IMR-90 (cell line): ENCODE results near the gene SLC7A9. TPM values are rescaled to one million over a fixed set of nuclear protein-coding genes. Genes with fewer than 3 reads are reported as not detected.
"Not testable (repeated sequence)": the region's sequence is repeated elsewhere in the genome, so short reads cannot be mapped to it uniquely, and the experiment has no call there.

ENCODE experiments used
- ATAC-seq: fragments of 200-7000 bp; cut with Tn5 transposase; 2 replicates; pipeline ENCODE4 v1.9.1; 2020; ENCODE audit warnings: low read depth, mild to moderate bottlenecking, moderate library complexity
- BruUV-seq: library from RNA; stranded (reverse); fragments of 400-500 nt; replicated peaks from 2 replicates; lab custom pipeline; 2021; lab: Mats Ljungman, UMichigan
- CTCF ChIA-PET: fragments of 300-600 bp; formaldehyde crosslinking; extraction: SDS; loops from one replicate; lab custom pipeline; 2021; ENCODE audit warnings: antibody characterized with exemption; lab: Yijun Ruan, JAX
- POLR2A ChIA-PET: fragments of 300-600 bp; sonication (Branson Sonifier 250); formaldehyde crosslinking; loops from one replicate; lab custom pipeline; 2022; ENCODE audit warnings: antibody characterized with exemption; ENCODE audit not compliant: unreplicated experiment; lab: Charles Lee
- DNase-seq: peaks from one replicate; pipeline ENCODE4 v3.0.0; 2013
- H2AFZ ChIP-seq: replicated peaks from 2 replicates; pipeline ENCODE3; 2013; ENCODE audit warnings: low read length, mild to moderate bottlenecking; ENCODE audit not compliant: poor library complexity
- H2AK5ac ChIP-seq: 2 replicates; pipeline ENCODE4 v1.6.1; 2013; ENCODE audit warnings: low read depth, low read length, inconsistent platforms
- H2AK9ac ChIP-seq: replicated peaks from 2 replicates; pipeline ENCODE3; 2013; ENCODE audit warnings: mild to moderate bottlenecking, low read depth, low read length, moderate library complexity; ENCODE audit not compliant: poor library complexity
- H2BK120ac ChIP-seq: 2 replicates; pipeline ENCODE4 v1.6.1; 2013; ENCODE audit warnings: low read depth, low read length, inconsistent platforms
- H2BK15ac ChIP-seq: 3 replicates; pipeline ENCODE4 v1.6.1; 2013; ENCODE audit warnings: low read depth, low read length, inconsistent platforms
- H2BK20ac ChIP-seq: 2 replicates; pipeline ENCODE4 v1.6.1; 2013; ENCODE audit warnings: low read depth, mild to moderate bottlenecking, inconsistent platforms, low read length, moderate library complexity
- H2BK5ac ChIP-seq: 2 replicates; pipeline ENCODE4 v1.6.1; 2013; ENCODE audit warnings: mild to moderate bottlenecking, low read depth, low read length, inconsistent platforms; ENCODE audit not compliant: poor library complexity, severe bottlenecking
- H3K14ac ChIP-seq: replicated peaks from 2 replicates; pipeline ENCODE4 v1.6.1; 2013; ENCODE audit warnings: low read depth, low read length, inconsistent platforms
- H3K18ac ChIP-seq: 2 replicates; pipeline ENCODE4 v1.6.1; 2013; ENCODE audit warnings: low read depth, low read length, control low read depth
- H3K23ac ChIP-seq: 2 replicates; pipeline ENCODE4 v1.6.1; 2013; ENCODE audit warnings: low read depth, low read length, inconsistent platforms
- H3K27ac ChIP-seq: 2 replicates; pipeline ENCODE4 v1.5.1; 2013; ENCODE audit warnings: mild to moderate bottlenecking, control low read depth, low read length; ENCODE audit not compliant: insufficient read depth
- H3K27me3 ChIP-seq: 2 replicates; pipeline ENCODE4 v1.6.1; 2013; ENCODE audit warnings: low read length; ENCODE audit not compliant: control insufficient read depth, insufficient read depth
- H3K36me3 ChIP-seq: 2 replicates; pipeline ENCODE4 v1.6.1; 2013; ENCODE audit warnings: low read length, mixed read lengths; ENCODE audit not compliant: control insufficient read depth, insufficient read depth
- H3K4ac ChIP-seq: 2 replicates; pipeline ENCODE4 v1.6.1; 2013; ENCODE audit warnings: low read depth, low read length, inconsistent platforms
- H3K4me1 ChIP-seq: 2 replicates; pipeline ENCODE4 v1.6.1; 2013; ENCODE audit warnings: low read length, mixed read lengths; ENCODE audit not compliant: control insufficient read depth, insufficient read depth
- H3K4me2 ChIP-seq: 2 replicates; pipeline ENCODE4 v1.6.1; 2013; ENCODE audit warnings: low read depth, mild to moderate bottlenecking, control low read depth, low read length, moderate library complexity
- H3K4me3 ChIP-seq: 2 replicates; pipeline ENCODE4 v1.5.1; 2013; ENCODE audit warnings: low read depth, mild to moderate bottlenecking, control low read depth, low read length, moderate library complexity; ENCODE audit not compliant: insufficient read depth
- H3K56ac ChIP-seq: 2 replicates; pipeline ENCODE4 v1.6.1; 2013; ENCODE audit warnings: low read length, inconsistent platforms; ENCODE audit not compliant: insufficient read depth; ENCODE audit errors: extremely low read depth
- H3K79me1 ChIP-seq, 2 experiments: 2 replicates each; pipeline ENCODE4 v1.6.1; 2013; ENCODE audit warnings: low read length in 2 of 2, inconsistent platforms in 1 of 2, low read depth in 1 of 2
- H3K9ac ChIP-seq: 2 replicates; pipeline ENCODE4 v1.6.1; 2013; ENCODE audit warnings: low read depth, low read length, control low read depth
- H3K9me1 ChIP-seq: 2 replicates; pipeline ENCODE4 v1.6.1; 2013; ENCODE audit warnings: low read length, inconsistent platforms; ENCODE audit not compliant: insufficient read depth
- H3K9me3 ChIP-seq: 2 replicates; pipeline ENCODE4 v1.6.1; 2013; ENCODE audit warnings: low read length; ENCODE audit not compliant: control insufficient read depth, insufficient read depth
- H4K20me1 ChIP-seq: 2 replicates; pipeline ENCODE4 v1.6.1; 2013; ENCODE audit warnings: low read length, inconsistent platforms; ENCODE audit not compliant: insufficient read depth
- H4K5ac ChIP-seq: 2 replicates; pipeline ENCODE4 v1.6.1; 2013; ENCODE audit warnings: mild to moderate bottlenecking, low read depth, low read length, control low read depth
- H4K8ac ChIP-seq, 2 experiments: 2 replicates each; pipeline ENCODE4 v1.6.1; 2013; ENCODE audit warnings: low read depth in 2 of 2, low read length in 2 of 2, control low read depth in 1 of 2, inconsistent platforms in 1 of 2
- H4K91ac ChIP-seq: 2 replicates; pipeline ENCODE4 v1.6.1; 2013; ENCODE audit warnings: low read depth, low read length, inconsistent platforms; ENCODE audit not compliant: insufficient read depth
- CTCF ChIP-seq: conservative IDR thresholded peaks from 2 replicates; pipeline ENCODE4 v1.5.1; 2012; ENCODE audit warnings: mild to moderate bottlenecking, low read depth, low read length, improper control_type of control experiment
- MAFK ChIP-seq: IDR thresholded peaks from 2 replicates; pipeline ENCODE4 v1.6.1; 2012; ENCODE audit warnings: low read depth, low read length, improper control_type of control experiment
- NFE2L2 ChIP-seq: fragments of 150-350 bp; IDR thresholded peaks from 2 replicates; pipeline ENCODE4 v1.6.1; 2016; ENCODE audit warnings: low read depth, mild to moderate bottlenecking, low read length
- POLR2A ChIP-seq: IDR thresholded peaks from 2 replicates; pipeline ENCODE4 v1.6.1; 2012; ENCODE audit warnings: mild to moderate bottlenecking, low read depth, low read length
- WGBS, 2 experiments: methylation state at CpG; one replicate each; pipeline versions ENCODE4 v1.1.5 to v1.1.7; 2013; ENCODE audit warnings: missing lambda C conversion rate in 2 of 2; ENCODE audit not compliant: insufficient read length in 1 of 2; ENCODE audit errors: extremely low coverage in 2 of 2; 5-methylcytosine and 5-hydroxymethylcytosine counted together
- dilution Hi-C: fragments of 300-500 bp; cut with HindIII; formaldehyde crosslinking; loops from one replicate; pipeline ENCODE4 v1.14.3; 2018; ENCODE audit warnings: low sequenced_read_pairs; ENCODE audit not compliant: unreplicated experiment
- in situ Hi-C: fragments of 300-500 bp; cut with MboI; formaldehyde crosslinking; loops from 3 replicates; pipeline ENCODE4 v1.14.3; 2019; ENCODE audit warnings: low sequenced_read_pairs, inconsistent platforms, mixed read lengths
- intact Hi-C: fragments of 100-400 bp; cut with micrococcal nuclease; formaldehyde crosslinking; loops from 2 replicates; pipeline ENCODE4 v1.10.0; 2022
- polyA plus RNA-seq, 3 experiments: library from polyadenylated mRNA; depleted of rRNA; stranded (reverse); fragments of >200 nt; gene quantifications; 2 replicates each; pipeline ENCODE4 v1.2.3, GENCODE V29; 2012; ENCODE audit warnings: low replicate concordance in 1 of 3
- total RNA-seq: library from RNA; depleted of rRNA; stranded (reverse); fragments of >200 nt; gene quantifications from 2 replicates; pipeline ENCODE4 v1.2.3, GENCODE V29; 2012

SLC7A9 gene
- total and polyA plus RNA-seq, 2 of the 4 experiments (the other 2 are of a cell fraction) = not detected

GRCh38 chr19:32868206-32868950 lies 1.2 kb downstream of the SLC7A9 start:
- no TSS peak for BruUV-seq

GRCh38 chr19:32867436-32867835 lies 2.1 kb downstream of the SLC7A9 start:
- H3K9me1 ChIP-seq, H3K27me3 ChIP-seq, dilution Hi-C loops, H3K14ac ChIP-seq, H3K9ac ChIP-seq, H2AFZ ChIP-seq, H3K18ac ChIP-seq, H2BK15ac ChIP-seq, H4K20me1 ChIP-seq, H3K4ac ChIP-seq, H3K23ac ChIP-seq, DNase-seq, H2BK5ac ChIP-seq, H4K5ac ChIP-seq, BruUV-seq, in situ Hi-C loops, H3K27ac ChIP-seq, H3K4me3 ChIP-seq, H3K56ac ChIP-seq, H3K79me1 ChIP-seq, ATAC-seq, H3K9me3 ChIP-seq, H3K4me2 ChIP-seq, H2AK5ac ChIP-seq, H4K8ac ChIP-seq, H2AK9ac ChIP-seq, H2BK20ac ChIP-seq, intact Hi-C loops, CTCF ChIA-PET, H4K91ac ChIP-seq, H2BK120ac ChIP-seq, H3K36me3 ChIP-seq, POLR2A ChIA-PET, H3K4me1 ChIP-seq: not testable (repeated sequence)
- WGBS, 2 experiments = 92% methylated on average over 4 of the region's 9 CpGs; no CpG with 5 or more reads in 1 of the 2 experiments

More at GRCh38 chr19:32868206-32868950, 1.2 kb downstream of the SLC7A9 start:
- in situ Hi-C loops (no loop called here), dilution Hi-C loops (no loop called here), intact Hi-C loops (no loop called here)
- Histone ChIP-seq H4K5ac (no peak overlapping the region), H3K36me3 (no peaks in the 10 kb centered on the region), H2AK9ac (no peak overlapping the region), H4K91ac (no peak overlapping the region), H2BK20ac (no peak overlapping the region), H3K18ac (no peak overlapping the region), H3K23ac (no peak overlapping the region), H3K14ac (no peak overlapping the region), H2AK5ac (no peak overlapping the region), H3K4me2 (no peak overlapping the region), H2AFZ (no peak overlapping the region), H3K9me3 (no peaks in the 10 kb centered on the region), H3K9me1 (no peaks in the 10 kb centered on the region), H2BK120ac (no peak overlapping the region), H2BK15ac (no peak overlapping the region), H3K56ac (no peak overlapping the region), H2BK5ac (no peak overlapping the region), H4K20me1 (no peaks in the 10 kb centered on the region), H3K4me3 (no peak overlapping the region), H3K4ac (no peak overlapping the region), H3K79me1 (no peaks in the 10 kb centered on the region), H3K27me3 (no peaks in the 10 kb centered on the region), H3K9ac (no peak overlapping the region), H4K8ac (no peak overlapping the region), H3K4me1 (no peaks in the 10 kb centered on the region), H3K27ac (no peak overlapping the region)
- POLR2A ChIA-PET = no interaction called here
- ATAC-seq (no peak), DNase-seq (no peak)
- TF ChIP-seq CTCF (no peak), POLR2A (no peak), MAFK (no peak), NFE2L2 (no peak)
- CTCF ChIA-PET = no interaction called here
- WGBS, 2 experiments = 78% methylated on average over 10 of the region's 19 CpGs; no CpG with 5 or more reads in 1 of the 2 experiments
